Measurements from ENCODE around the gene ARHGAP4.

- TF ChIP-seq CTCF (conservative IDR thresholded peaks at IDR 0.05; ENCODE audit: low read depth, low read length) (no peak), CEBPB (IDR thresholded peaks at IDR 0.05; ENCODE audit: low read depth, low read length) (no peak), BHLHE40 (IDR thresholded peaks at IDR 0.05; ENCODE audit: low read depth, low read length) (no peak), POLR2A (IDR thresholded peaks at IDR 0.05; ENCODE audit: low read depth, low read length) (no peak), RAD21 (IDR thresholded peaks at IDR 0.05; ENCODE audit: low read length) (no peak), NFE2L2 (IDR thresholded peaks at IDR 0.05; ENCODE audit: low read depth, low read length) (no peak), FOS (IDR thresholded peaks at IDR 0.05; ENCODE audit: low read depth, low read length) (no peak)
These were observed 12.4 kb downstream of the ARHGAP4 start for GRCh38 chrX:153913701-153914100.

Measured in IMR-90 (cell line).